T47D (cell line): ENCODE results near the gene SNCAIP.

ENCODE experiments used
- DNase-seq, 2 experiments: peaks; one replicate each; pipeline versions ENCODE4 v3.0.0 to v3.0.0-alpha.2; 2011 to 2012; ENCODE audit warnings: low read depth in 1 of 2, low spot score in 1 of 2
- JUND ChIP-seq: IDR thresholded peaks from 2 replicates; pipeline ENCODE4 v1.6.1; 2012; ENCODE audit warnings: low read depth
- in situ Hi-C: cut with HindIII; loops from 2 replicates; pipeline ENCODE4 v1.10.0; 2016; ENCODE audit warnings: low sequenced_read_pairs, low pct_unique_long_range_greater_than_20kb

SNCAIP gene

DNA sequence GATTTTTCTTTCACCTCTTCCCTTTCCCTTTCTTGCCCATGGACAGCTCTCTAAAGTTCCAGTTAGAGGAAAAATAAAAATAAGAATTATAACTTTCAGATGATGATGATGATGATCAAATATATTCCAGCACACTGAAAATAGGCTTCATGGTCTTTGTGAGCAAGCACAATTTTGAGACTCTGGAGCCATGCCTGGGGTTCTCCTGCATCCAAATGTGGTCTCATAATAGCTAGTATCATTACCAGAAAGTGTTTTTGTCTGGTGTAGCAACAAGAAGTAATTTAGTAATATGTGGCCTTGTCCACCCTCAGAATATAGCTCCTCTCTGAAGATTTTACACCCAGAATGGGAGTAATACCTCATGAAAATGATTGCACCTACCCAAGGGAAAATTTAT is 150.4 kb downstream of the SNCAIP start:
- TF ChIP-seq JUND: no peak
- in situ Hi-C loops: no loop called here
- no peak for DNase-seq

DNA sequence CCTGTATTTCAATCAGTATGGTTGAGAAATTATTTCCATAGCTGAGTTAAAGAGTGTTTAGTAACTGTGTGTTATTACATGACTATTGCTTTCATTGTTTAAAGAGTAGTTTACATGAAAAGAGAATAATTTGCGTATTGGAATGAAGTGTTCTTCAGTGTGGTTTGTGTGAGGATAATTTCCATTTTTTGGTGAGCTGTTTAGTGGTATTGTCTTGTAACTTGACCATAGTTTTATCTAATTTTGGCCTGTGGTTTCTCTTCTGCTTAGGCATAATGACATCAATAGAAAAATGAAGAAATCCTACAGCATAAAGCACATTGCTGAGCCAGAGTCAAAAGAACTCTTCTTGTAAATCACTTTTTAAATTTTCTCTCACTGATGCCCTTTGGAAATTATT is 151.2 kb downstream of the SNCAIP start:
- in situ Hi-C loops: no loop called here
- DNase-seq: no peak
- TF ChIP-seq JUND: no peak

DNA sequence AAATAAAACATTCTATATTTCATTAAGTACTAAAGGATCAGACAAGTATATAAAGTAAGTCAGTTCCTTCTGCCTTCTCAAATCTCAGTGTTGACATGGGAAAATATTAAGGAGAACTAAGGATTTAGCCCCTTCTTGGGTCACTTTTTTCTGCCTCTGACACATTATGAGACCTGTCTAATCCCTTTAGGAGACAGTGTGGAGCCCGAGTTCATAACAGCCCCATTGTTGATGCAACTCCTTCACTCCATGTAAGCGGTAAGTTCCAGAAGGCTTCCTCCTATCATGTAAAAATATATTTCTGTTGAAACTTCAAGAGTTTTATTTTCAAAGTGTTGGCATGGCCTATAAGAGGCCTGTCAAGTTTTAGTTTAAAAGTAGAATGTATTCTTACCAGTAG is 152.2 kb downstream of the SNCAIP start:
- in situ Hi-C loops: no loop called here
- no peak for DNase-seq
- no peak for TF ChIP-seq JUND

DNA sequence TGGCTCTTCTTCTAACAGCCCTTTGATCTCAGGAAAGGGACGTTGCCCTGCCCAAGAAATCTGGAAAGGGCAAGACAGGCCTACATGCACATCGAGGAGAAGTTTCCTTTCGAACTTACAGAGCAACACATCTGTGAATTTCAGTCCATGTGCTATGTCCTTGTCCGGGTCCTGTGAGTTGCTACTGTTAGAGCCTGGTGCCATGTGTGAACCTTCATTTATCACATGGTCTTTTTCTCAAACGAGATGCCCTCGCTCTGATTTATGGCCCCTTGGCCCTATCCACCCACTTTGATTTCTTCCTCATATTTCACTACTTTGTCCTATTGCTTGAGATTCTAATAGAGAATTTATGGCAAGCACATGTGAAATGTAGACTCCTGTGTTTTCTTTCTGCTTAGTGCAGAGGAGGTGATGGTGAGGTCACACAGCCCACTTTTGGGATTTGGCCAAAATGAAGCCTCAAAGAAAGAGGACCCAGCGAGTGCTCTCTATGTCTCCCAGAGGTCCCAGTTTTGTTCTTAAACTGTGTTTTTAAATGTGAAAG is 153.1 kb downstream of the SNCAIP start:
- in situ Hi-C loops: no loop called here
- TF ChIP-seq JUND: no peak
- DNase-seq: no peak

DNA sequence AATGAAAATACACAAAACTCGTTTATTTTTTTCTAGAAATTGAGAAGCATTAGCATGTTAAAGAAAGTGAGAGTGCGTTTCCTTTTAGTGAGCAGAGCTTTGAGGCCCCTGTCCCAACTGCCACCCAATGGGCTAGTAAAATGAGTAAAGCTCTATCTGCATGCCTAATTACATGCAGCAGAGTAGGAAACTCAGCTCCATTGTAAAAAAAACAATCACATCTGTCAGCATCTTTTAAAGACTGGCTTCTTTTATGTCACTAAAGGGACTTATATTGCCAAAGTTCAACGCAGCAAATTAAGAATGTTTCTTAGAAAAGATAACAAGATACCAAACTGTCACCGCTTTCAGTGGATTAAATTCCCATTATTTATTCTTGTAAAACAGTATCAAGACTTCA is 154.0 kb downstream of the SNCAIP start:
- in situ Hi-C loops: no loop called here
- no peak for DNase-seq
- no peak for TF ChIP-seq JUND

DNA sequence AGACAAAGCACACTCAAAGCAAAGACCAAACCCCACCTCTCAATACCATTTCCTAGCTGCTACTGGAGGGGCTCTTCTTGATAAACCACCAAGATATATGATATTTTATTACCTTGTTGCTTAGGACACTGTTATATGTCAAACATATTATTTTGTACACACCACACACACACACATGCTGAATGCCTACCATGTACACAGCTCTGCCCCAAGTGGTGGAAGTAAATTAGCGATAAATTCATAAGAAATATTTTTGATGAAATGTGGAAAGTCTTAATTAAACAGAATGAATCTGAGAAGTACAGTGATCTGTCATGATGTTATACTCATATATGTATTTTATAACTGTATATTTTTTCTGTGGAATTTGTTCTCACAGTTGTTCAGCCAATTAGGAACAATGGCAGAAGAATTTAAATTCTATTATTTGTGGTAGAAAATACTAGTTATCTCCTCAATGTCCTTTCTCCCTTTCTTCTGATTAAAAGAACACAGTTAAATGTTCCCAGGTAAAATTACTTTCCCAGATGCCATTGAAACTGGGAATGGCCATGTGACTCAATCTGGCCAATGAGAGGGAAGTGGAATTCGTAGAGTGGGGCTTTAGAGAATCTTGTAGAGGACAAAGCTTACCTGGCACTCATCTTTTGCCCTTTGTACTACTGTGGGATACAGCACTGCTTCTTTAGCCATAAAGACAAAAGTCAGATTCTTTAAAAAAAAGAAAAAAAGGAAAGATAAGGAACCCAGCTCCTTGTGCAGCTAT is 156.5 kb downstream of the SNCAIP start:
- in situ Hi-C loops: no loop called here
- TF ChIP-seq JUND: no peak
- no peak for DNase-seq

DNA sequence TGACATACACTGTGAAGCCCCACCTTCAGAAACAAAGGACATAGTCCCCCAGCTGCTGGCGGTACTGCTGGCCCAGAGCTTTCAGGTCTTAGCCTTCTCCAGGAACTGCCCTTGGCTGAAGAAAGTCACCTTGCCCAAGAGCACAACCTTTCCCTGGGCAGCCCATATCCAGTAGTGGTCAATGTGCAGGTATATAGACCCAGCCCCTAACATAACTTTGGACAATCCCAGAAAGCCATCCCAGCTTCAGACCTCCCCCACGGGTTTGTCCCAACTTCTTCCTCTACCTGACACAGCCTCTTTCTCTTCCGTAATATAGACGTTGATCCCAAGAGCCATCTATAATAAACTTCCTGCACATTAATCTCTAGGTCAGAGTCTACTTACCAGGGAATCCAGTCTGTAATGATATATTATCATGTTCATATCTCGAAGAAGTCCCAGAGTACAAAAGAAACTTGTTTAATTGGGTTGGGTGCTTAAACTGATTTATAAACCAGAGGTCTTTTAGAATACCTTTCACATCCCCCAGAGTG is 157.4 kb downstream of the SNCAIP start:
- in situ Hi-C loops: no loop called here
- no peak for TF ChIP-seq JUND
- DNase-seq: no peak

DNA sequence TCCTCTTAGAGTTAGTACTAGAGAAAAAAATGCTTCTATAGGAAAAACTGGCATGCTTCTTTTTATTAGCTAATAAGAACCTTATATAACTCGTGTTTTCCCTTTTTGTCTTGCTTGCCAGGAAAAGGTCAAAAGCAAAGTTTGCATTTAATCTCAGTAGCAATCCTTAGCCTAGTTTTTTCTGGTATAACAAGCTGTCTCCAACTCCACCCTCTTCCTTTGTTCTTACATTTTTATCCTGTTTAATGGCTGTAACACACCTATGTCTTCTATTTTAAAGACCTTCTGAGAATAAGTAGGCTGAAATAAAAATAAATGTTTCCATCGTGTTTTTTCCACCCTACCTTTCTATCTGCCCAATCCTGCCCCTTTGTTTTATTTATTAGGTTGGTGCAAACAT is 158.3 kb downstream of the SNCAIP start:
- no peak for DNase-seq
- TF ChIP-seq JUND: no peak
- in situ Hi-C loops: no loop called here

DNA sequence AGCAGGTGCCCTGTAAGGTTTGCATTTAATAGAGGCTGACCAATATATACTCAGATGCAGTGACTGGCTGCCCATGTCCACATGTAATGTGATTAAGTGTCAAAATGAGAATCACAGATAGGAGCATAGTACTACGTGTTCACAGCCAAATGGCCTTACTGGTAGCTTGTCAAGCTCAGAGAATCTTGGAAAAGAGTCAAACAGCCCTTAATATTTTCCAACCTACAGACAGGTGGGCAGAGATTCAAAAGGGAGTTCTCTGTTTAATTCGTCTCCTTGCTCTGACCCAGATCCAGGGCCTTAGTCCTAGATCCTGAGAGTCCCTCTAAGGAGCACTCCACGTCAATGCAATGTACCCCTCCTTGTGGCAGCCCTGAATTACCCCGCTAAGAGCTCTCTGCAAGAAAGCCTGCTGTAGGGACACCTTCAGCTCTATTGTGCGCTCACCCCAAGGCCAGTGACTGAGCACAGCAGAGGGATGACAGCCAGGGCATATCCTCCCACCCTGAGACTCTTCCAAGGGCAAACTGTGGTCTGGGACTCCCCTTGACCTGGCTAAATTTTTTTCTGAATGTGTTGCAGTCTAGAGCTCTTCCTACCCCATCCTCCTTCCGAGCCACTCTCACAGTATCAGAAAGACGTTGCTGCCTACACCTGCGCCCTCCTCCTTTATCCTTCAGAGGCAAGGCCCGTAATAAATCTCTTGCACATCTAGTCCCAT is 159.2 kb downstream of the SNCAIP start:
- no peak for DNase-seq
- TF ChIP-seq JUND: no peak
- in situ Hi-C loops: no loop called here

DNA sequence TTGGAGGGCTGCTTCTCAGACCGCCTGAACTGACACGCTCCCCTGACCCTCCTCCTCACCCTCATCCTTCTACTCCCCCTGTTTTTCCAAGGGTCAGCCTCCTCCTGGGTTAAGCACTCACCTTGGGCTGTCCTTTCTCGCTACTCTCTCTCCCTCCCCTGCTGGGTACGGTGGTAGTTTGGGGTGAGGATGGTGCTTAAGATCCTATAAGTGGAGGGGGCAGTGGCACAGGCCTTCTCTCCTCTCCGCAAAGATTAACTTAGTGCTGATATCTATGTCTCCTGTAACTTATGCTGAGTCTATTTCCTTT is 159.7 kb downstream of the SNCAIP start:
- no peak for TF ChIP-seq JUND
- no peak for DNase-seq
- in situ Hi-C loops: no loop called here

DNA sequence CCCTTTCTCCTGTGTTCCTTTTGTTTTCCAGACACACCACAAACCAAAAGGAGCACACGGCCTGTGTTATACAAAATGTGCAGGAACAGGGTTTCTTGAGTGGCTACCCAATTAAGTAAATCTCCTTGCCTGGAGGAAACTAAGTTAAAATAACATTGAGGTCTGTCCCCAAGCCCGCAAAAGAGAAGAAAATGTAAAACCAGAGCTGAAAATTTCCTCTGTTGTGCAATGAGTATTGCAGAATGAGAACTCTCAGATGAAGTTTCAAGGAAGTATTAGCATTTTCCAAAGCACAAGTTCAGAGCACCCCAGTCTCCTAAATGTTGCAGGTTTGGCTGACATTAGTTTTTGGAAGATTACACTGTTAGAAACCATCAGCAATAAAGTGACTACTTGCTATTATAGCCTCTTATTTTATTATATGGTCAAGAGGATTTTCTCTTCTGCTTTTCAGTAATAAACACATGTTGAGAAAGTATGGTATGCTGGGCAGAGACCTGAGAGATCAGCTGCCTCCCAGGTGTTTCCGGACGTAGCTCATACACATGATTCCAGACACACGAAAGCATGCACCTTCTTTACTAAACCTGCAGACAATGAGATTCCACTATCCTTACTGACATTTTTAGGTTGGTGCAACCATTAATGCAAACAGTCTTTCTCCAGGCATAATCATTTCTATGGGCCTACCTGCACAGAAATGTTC is 161.3 kb downstream of the SNCAIP start:
- no peak for DNase-seq
- in situ Hi-C loops: no loop called here
- no peak for TF ChIP-seq JUND

DNA sequence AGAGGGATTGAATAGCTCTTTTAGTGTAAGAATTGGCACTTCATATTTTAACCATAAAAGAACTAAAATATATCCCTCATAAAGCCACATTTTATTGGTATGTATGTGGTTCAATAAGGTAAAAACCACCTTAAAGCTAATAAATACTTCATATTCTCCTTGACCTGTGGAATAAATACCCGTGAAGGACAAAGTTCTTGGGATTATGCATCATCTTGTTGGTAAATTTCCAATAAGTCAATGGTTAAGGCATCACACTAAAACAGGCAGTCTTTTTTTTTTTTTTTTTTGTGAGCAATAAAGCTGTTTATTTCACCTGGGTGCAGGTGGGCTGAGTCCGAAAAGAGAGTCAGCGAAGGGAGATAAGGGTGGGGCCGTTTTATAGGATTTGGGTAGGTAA is 161.9 kb downstream of the SNCAIP start:
- in situ Hi-C loops: no loop called here
- TF ChIP-seq JUND: no peak
- DNase-seq: no peak
